Measurements from ENCODE around the gene LHX4.
"Not testable (repeated sequence)": the region's sequence is repeated elsewhere in the genome, so short reads cannot be mapped to it uniquely, and the experiment has no call there.

Gene LHX4

DNA sequence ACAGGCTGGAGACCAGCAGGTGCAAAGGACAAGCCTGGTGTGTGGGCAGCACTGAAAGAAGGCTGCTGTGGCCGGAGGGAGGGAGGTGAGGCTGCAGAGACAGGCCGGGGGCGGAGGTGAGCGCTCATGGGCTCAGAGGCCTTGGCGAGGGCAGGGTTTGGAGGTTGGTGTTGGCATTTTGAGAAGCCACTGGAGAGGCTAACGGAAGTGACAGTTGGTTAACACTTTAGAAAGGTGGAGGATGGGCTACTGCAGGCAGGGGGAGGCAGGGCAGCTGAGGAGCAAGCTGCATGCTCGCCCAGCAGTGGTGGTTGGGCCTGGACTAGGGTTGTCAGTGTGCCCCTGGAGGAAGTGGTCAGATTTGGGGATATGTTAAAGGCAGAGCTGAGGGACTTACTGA, 37.9 kb upstream of the LHX4 start:
- Mint-ChIP-seq H3K36me3 (ENCODE audit: low read depth) (peaks cover 100% of the 10 kb centered on the region), H3K9me3 (no peaks in the 10 kb centered on the region), H3K4me3 (no peak overlapping the region), H3K27me3 (no peaks in the 10 kb centered on the region), H3K27ac (no peak overlapping the region), H3K4me1 (ENCODE audit: low read depth) (peaks cover 25% of the 10 kb centered on the region)
- intact Hi-C loops (cut with micrococcal nuclease), result no loop called here

DNA sequence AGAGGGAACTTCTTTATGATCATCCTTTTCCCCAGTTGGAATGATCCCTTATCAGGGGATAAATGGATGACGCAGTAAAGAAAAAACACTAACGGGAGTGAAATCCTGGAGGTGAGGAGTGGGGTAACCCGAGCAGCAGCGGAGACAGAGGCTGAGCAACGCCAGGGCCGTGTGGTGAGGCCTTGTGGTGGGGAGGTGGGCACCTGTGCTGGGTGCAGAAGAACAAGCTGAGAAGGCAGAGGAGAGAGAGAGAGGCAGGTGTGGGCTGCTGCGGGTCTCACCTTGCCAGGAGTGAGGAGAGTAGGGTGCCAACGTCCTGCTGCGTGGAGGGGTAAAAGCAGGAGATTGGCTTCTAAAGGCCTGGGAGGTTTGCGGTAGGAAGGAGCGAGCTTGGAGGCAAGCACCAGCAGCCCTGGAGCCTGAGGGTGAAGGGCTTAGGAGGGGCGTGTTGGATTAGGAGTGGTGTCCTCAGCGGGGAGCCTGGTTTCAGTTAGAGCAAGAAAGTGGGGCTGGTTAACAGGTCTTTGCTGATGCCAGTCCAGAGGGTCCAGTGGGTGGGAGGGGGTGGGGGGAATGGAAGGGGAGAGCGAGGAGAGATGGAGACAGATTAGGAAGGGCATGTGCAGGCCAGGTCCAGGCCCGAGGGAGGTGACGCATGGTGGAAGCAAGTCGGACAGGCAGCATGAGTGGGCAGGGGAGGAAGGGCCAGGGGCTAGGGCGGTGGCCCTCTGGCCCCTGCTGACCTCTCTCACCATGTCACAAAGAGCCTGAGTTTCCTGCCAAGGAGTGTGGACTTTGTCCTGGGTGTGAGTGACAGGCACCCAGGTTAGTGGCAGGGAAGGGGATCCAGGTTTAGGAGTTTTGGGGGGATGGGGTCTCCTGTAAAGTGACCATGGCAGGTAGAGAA, 36.7 kb upstream of the LHX4 start:
- H3K4me3 Mint-ChIP-seq, result no peak overlapping the region
- H3K4me1 Mint-ChIP-seq (ENCODE audit: low read depth), result peaks cover 30% of the 10 kb centered on the region
- no peak overlapping the region for H3K27ac Mint-ChIP-seq

DNA sequence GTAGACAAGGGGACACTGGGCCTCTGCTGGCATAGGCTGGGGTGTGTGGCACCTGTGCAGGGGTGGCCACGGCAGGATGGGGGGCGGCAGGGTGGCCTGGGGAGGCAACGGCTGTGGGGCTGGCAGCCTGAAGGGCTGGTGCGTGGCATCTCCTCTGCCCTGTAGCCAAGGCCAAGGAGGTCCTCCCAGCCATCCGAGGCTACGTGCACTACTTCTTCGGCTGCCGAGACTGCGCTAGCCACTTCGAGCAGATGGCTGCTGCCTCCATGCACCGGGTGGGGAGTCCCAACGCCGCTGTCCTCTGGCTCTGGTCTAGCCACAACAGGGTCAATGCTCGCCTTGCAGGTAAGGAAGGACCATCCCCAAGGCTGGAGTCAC, 36.0 kb upstream of the LHX4 start:
- intact Hi-C loops (cut with micrococcal nuclease), result no loop called here
- Mint-ChIP-seq H3K27ac (no peak overlapping the region), H3K9me3 (no peaks in the 10 kb centered on the region), H3K4me1 (ENCODE audit: low read depth) (peaks cover 30% of the 10 kb centered on the region), H3K36me3 (ENCODE audit: low read depth) (peaks cover 100% of the 10 kb centered on the region), H3K27me3 (no peaks in the 10 kb centered on the region), H3K4me3 (no peak overlapping the region)

More for the DNA sequence above, 36.7 kb upstream of the LHX4 start:
- Mint-ChIP-seq H3K27me3 (no peaks in the 10 kb centered on the region), H3K36me3 (ENCODE audit: low read depth) (peaks cover 100% of the 10 kb centered on the region), H3K9me3 (no peaks in the 10 kb centered on the region)
- intact Hi-C loops (cut with micrococcal nuclease), result no loop called here

DNA sequence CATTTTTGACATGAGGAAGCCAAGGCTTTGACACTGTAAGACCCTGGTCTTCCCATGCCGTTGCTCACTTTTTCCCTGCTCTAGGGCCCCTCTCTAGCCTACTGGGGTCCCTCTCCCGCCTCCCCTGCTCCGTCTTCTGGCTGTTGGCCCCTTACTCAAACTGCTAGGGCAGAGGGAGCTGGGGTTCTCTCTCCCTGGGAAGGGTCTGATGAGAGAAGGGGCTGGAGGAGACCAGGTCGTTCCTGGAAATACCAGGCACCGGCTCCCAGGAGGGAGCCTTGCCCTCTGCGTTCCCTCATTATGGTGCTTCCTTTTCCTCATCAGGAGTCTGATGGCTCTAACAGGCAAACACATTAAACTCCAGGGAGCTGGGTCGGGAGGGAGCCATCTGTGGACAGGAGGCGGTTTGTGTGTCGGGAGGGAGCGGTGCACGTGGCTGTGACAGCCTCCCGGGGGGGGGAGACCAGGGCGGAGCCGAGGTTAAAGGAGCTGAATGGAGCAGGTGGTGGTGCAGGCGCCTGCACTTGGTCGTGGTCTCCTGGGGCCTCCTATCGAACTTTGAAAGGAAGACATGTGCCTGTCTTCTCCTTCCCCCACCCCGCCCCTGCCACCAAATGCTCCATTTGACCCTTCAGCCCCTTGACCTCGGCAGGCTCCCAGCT, 35.4 kb upstream of the LHX4 start:
- Mint-ChIP-seq H3K9me3 (no peaks in the 10 kb centered on the region), H3K36me3 (ENCODE audit: low read depth) (peaks cover 100% of the 10 kb centered on the region), H3K27ac (no peak overlapping the region), H3K4me3 (no peak overlapping the region), H3K27me3 (no peaks in the 10 kb centered on the region), H3K4me1 (ENCODE audit: low read depth) (peaks cover 35% of the 10 kb centered on the region)
- intact Hi-C loops (cut with micrococcal nuclease), result no loop called here

DNA sequence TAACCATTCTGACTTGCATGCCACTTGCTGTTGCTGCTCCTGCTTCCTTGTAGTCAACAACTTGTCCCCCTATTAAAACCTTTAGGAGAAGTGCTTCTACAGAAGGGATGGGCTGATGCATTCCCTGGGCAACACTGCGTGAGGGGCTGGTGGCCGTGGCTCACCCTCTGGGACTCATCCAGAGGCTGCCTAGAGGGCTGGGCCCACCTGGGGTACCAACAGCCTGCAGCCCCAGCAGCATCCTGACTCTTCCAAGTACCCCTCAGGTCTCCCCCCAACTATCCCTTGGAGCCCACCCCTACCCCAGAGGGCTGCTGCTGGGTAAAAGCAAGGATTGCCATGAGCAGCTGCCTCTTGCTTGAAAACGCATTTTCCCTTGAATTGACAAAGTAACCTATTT, 34.7 kb upstream of the LHX4 start:
- Mint-ChIP-seq H3K36me3 (ENCODE audit: low read depth) (peaks cover 100% of the 10 kb centered on the region), H3K27me3 (no peaks in the 10 kb centered on the region), H3K4me1 (ENCODE audit: low read depth) (peaks cover 35% of the 10 kb centered on the region), H3K9me3 (no peaks in the 10 kb centered on the region), H3K4me3 (no peak overlapping the region), H3K27ac (no peak overlapping the region)
- intact Hi-C loops (cut with micrococcal nuclease), result no loop called here

DNA sequence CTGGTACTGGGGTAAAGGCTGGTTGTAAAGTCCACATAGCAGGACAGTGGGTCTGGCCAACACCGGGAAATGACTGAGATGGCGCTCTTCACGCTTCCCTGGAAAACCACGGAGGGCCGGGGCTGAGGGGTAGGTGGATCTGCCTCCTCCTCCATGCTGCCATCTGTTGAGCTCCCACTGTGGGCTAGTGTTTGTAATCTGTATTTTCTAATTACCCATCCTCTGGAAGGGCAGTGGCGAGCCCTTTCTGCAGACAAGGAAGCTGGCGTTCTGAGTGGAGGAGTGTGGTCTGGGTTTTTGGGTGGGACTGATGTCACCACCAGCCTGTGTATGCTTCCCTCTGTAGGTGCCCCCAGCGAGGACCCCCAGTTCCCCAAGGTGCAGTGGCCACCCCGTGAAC, 34.1 kb upstream of the LHX4 start:
- Mint-ChIP-seq H3K4me3 (no peak overlapping the region), H3K4me1 (ENCODE audit: low read depth) (peaks cover 35% of the 10 kb centered on the region), H3K9me3 (no peaks in the 10 kb centered on the region), H3K27me3 (no peaks in the 10 kb centered on the region), H3K27ac (no peak overlapping the region), H3K36me3 (ENCODE audit: low read depth) (peaks cover 100% of the 10 kb centered on the region)
- intact Hi-C loops (cut with micrococcal nuclease), result no loop called here

DNA sequence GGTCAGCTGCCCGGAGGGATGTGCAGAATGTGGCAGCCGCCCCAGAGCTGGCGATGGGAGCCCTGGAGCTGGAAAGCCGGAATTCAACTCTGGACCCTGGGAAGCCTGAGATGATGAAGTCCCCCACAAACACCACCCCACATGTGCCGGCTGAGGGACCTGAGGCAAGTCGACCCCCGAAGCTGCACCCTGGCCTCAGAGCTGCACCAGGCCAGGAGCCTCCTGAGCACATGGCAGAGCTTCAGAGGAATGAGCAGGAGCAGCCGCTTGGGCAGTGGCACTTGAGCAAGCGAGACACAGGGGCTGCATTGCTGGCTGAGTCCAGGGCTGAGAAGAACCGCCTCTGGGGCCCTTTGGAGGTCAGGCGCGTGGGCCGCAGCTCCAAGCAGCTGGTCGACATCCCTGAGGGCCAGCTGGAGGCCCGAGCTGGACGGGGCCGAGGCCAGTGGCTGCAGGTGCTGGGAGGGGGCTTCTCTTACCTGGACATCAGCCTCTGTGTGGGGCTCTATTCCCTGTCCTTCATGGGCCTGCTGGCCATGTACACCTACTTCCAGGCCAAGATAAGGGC, 33.5 kb upstream of the LHX4 start:
- Mint-ChIP-seq H3K4me3 (no peak overlapping the region), H3K27me3 (no peaks in the 10 kb centered on the region), H3K27ac (no peak overlapping the region), H3K36me3 (ENCODE audit: low read depth) (peaks cover 100% of the 10 kb centered on the region), H3K4me1 (ENCODE audit: low read depth) (peaks cover 37% of the 10 kb centered on the region), H3K9me3 (no peaks in the 10 kb centered on the region)
- intact Hi-C loops (cut with micrococcal nuclease), result no loop called here

DNA sequence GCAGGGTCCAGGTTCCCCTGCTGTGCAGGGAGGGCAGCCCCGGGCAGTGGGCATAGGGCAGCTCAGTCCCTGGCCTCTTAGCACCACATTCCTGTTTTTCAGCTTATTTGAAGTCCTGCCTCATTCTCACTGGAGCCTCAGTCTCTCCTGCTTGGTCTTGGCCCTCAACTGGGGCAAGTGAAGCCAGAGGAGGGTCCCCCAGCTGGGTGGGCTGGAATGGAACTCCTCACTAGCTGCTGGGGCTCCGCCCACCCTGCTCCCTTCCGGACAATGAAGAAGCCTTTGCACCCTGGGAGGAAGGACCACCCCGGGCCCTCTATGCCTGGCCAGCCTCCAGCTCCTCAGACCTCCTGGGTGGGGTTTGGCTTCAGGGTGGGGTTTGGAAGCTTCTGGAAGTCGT, 32.8 kb upstream of the LHX4 start:
- Mint-ChIP-seq H3K4me3 (no peak overlapping the region), H3K9me3 (no peaks in the 10 kb centered on the region), H3K27me3 (no peaks in the 10 kb centered on the region), H3K27ac (no peak overlapping the region), H3K36me3 (ENCODE audit: low read depth) (peaks cover 98% of the 10 kb centered on the region), H3K4me1 (ENCODE audit: low read depth) (peaks cover 40% of the 10 kb centered on the region)
- intact Hi-C loops (cut with micrococcal nuclease), result no loop called here

DNA sequence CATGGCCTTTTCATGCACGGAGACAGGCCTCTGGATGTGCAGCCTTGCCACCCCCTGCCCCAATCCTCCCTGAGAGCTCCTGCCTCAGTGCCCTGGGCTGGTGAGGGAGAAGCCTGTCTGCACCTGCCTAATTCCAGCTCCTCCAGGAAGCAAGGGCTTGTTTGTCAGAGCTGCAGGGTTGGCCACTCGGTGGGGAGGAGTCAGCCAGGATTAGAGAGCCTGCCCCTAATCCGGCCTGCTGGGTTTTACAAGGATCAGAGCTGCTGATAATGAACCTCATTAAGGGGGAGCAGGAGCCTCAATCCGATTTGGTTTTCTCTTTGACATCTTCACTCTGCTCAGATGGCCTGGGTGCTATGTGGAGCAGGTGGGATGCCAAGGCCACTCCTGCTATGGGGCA, 31.9 kb upstream of the LHX4 start:
- intact Hi-C loops (cut with micrococcal nuclease), result no loop called here
- Mint-ChIP-seq H3K27ac (no peak overlapping the region), H3K4me3 (no peak overlapping the region), H3K36me3 (ENCODE audit: low read depth) (peaks cover 88% of the 10 kb centered on the region), H3K9me3 (no peaks in the 10 kb centered on the region), H3K4me1 (ENCODE audit: low read depth) (peaks cover 31% of the 10 kb centered on the region), H3K27me3 (no peaks in the 10 kb centered on the region)

DNA sequence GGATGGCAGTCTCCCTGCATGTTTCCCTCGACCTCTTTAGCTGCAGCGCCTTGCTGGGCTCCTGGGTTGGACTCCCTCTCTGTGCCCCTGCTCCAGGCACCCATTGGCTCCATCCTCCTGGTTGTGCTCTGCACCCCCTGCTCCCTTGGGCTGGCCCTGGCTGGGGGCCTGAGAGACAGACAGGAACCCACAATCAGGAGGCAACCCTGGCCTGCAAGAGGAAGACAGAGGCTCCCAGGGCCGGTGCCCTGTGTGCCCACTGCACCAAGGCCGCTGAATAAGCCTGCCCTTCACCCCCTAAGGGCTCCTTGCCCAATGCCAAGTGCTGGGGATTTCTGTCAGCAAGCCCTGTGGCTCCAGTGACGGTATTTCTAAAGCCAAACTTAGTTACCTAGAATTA, 31.5 kb upstream of the LHX4 start:
- Mint-ChIP-seq H3K4me3 (no peak overlapping the region), H3K36me3 (ENCODE audit: low read depth) (peaks cover 84% of the 10 kb centered on the region), H3K9me3 (no peaks in the 10 kb centered on the region), H3K4me1 (ENCODE audit: low read depth) (peaks cover 29% of the 10 kb centered on the region), H3K27ac (no peak overlapping the region), H3K27me3 (no peaks in the 10 kb centered on the region)
- intact Hi-C loops (cut with micrococcal nuclease), result no loop called here

DNA sequence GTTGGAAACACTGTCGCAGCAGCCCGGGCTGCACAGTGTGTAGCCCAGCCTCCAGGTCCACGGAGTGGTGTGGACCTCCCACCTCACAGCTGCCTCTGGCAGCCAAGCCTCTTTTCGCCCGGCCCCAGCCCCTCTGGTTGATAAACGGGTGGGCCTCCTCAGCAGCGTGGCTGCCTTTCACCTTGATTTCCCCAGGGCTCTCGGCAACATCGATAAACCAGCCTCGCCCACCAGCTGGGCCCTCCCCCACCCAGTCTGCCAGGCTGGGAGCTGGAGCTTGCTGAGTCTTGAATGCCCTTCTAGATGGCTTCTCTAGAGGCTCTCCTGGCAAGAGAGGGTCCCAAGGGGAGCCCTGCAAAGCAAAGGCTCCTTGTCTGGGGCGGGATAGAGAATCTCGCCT, 31.0 kb upstream of the LHX4 start:
- Mint-ChIP-seq H3K9me3 (no peaks in the 10 kb centered on the region), H3K4me3 (no peak overlapping the region), H3K27me3 (no peaks in the 10 kb centered on the region), H3K36me3 (ENCODE audit: low read depth) (peaks cover 80% of the 10 kb centered on the region), H3K4me1 (ENCODE audit: low read depth) (peaks cover 29% of the 10 kb centered on the region), H3K27ac (no peak overlapping the region)
- intact Hi-C loops (cut with micrococcal nuclease), result no loop called here

DNA sequence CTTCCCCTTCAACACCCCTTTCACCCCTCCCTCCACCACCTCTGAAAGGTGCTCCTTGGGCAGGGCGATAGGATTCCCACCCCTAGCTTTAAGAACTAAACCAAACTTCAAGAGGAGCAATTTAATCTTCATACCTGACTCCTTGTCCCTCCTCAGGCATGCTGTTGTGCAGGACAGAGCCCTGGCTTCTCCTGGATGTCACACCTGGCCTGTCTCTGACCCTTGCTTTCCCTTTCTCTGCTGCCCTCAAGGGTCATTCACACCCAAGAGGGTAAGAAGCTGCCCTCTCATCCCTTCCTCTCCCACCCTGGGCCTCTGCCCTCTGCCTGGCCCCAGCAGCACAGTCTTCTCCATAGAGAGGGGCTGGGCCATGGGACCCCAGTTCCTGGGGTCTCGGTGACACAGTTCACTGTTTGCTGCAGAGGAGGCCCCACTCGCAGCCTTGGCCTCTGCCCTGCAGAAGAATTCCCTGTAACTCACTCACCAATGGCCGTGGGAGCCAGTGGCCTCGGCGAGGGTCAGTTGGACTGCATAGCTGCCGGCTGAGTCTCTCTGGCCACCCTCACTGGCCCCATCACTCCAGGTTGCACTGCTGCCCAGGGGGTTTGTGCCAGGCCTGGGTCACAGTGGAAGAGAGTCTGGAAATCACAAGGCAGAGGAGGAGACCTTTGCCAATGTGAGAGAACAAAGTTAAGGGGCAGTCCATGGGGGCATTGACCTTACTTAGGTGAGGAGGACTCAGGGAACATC, 28.4 kb upstream of the LHX4 start:
- Mint-ChIP-seq H3K9me3 (no peaks in the 10 kb centered on the region), H3K36me3 (ENCODE audit: low read depth) (peaks cover 54% of the 10 kb centered on the region), H3K4me3 (peak overlapping the region; percentile 45)

DNA sequence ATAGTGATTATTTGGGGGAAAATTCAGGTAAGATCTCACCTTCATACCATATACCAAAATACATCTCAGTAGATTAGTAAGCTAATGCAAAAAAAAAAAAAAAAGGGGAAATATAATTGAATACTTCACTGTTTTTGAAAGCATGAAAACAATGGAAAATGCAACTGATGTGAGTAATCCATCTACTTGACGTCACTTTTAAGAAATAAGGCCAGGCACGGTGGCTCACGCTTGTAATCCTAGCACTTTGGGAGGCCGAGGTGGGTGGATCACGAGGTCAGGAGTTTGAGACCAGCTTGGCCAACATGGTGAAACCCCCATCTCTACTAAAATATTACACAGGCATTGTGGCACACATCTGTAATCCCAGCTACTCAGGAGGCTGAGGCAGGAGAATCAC, 27.5 kb upstream of the LHX4 start:
- H3K27ac Mint-ChIP-seq; H3K4me3 Mint-ChIP-seq; H3K27me3 Mint-ChIP-seq; intact Hi-C loops (cut with micrococcal nuclease); H3K9me3 Mint-ChIP-seq: not testable (repeated sequence)
- H3K4me1 Mint-ChIP-seq (ENCODE audit: low read depth), result peaks cover 17% of the 10 kb centered on the region
- peaks cover 44% of the 10 kb centered on the region for H3K36me3 Mint-ChIP-seq (ENCODE audit: low read depth)

More for the DNA sequence above, 28.4 kb upstream of the LHX4 start:
- H3K27ac Mint-ChIP-seq, result peak overlapping the region; percentile 35
- no peaks in the 10 kb centered on the region for H3K27me3 Mint-ChIP-seq
- peaks cover 17% of the 10 kb centered on the region for H3K4me1 Mint-ChIP-seq (ENCODE audit: low read depth)
- intact Hi-C loops (cut with micrococcal nuclease), result no loop called here

DNA sequence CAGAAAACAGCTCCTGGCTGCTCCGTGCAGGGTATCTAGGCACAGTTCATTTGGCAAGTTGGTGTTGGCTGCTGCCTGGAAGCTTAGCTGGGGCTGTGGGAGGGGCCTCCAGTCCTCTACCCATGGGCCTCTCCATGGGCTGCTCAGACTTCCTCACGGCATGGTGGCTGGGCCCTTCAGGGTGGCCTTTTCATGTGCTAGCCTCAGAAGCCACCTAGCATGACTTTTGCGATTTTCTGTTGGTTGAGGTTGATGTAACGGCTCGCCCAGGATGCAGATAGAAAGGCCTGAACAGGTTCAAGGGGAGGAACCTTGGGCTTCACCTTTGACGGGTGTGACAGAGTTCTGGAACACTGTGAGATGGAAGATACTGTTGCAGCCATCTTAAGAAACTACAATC, 25.8 kb upstream of the LHX4 start:
- Mint-ChIP-seq H3K27ac (no peak overlapping the region), H3K4me1 (ENCODE audit: low read depth) (peaks cover 24% of the 10 kb centered on the region), H3K36me3 (ENCODE audit: low read depth) (peaks cover 28% of the 10 kb centered on the region), H3K27me3 (no peaks in the 10 kb centered on the region), H3K4me3 (no peak overlapping the region), H3K9me3 (no peaks in the 10 kb centered on the region)
- intact Hi-C loops (cut with micrococcal nuclease), result no loop called here

Measured in dendritic cell treated with granulocyte-macrophage colony-stimulating factor and Interleukin-4, amounts not matched to agents 40 ng/mL and 50 ng/mL, for 4 days (primary cell).